B cell (primary cell): Measurements from ENCODE around the gene ADAMTSL1.

Source experiments
- CTCF ChIP-seq: fragments of 200-600 bp; IDR thresholded peaks from one replicate; pipeline ENCODE4 v1.8.0; 2022; ENCODE audit warnings: antibody characterized with exemption, mild to moderate bottlenecking
- EZH2 ChIP-seq: IDR thresholded peaks from 2 replicates; pipeline ENCODE4 v1.6.1; 2012; ENCODE audit warnings: borderline replicate concordance, low read depth, mild to moderate bottlenecking, moderate library complexity, low read length; ENCODE audit not compliant: insufficient read depth, poor library complexity, severe bottlenecking

- TF ChIP-seq CTCF (no peak), EZH2 (no peak)
Measured at GRCh38 chr9:18573021-18573556, 99.1 kb downstream of the ADAMTSL1 start.
